Stimulated activated CD4-positive, alpha-beta T cell treated with anti-CD3 and anti-CD28 coated beads, Interleukin-2, amount 100 ng/mL, for 48 hours (primary cell): Measurements from ENCODE around the gene OSBPL10.
A peak's percentile ranks its signal among the peaks of the same experiment; 100 is the strongest.

Experiments
- DNase-seq, 2 donors: peaks; one replicate each; pipeline ENCODE4 v3.0.0-alpha.2; 2020

OSBPL10 gene

DNA sequence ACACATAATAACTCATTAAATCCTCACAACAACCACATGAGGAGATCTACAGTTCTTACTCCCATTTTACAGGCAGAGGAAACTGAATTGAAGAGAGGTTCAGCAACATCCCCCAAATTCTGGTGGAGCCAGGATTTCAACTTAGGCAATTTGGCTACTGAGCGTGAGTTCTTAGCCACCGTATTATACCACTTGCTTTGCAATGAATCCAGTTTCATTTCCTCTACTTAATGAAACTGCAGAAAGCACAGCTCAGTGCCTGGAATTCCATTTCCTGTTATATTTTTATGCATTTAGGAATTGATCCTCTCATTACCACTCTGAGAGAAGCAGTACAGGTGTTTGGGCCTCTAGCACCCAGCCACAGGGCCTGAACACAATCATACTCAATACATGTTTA lies 4.8 kb upstream of the OSBPL10 start:
- no peak for DNase-seq

DNA sequence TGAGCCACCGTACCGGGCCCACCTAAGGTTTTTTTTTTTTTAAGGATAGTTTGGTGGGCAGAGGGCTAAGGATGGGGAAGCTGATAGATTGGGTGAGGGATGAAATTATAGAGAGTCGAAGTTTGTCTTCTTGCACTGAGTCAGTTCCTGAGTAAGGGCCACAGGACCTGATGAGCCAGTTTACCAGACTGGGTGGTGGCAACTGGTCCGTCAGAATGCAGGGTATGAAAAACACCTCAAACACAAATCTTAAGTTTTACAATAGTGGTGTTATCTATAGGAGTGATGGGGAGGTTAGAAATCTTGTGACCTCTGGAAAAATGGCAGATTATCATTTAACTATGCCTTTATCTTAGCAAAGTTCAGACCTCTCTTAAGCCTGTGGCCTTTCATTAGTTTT lies 3.3 kb upstream of the OSBPL10 start:
- DNase-seq: no peak

- DNase-seq: peak; percentile 28 to 40
Observed at GRCh38 chr3:31980530-31981205, 394 bp downstream of the OSBPL10 start.

- no peak for DNase-seq
Observed at GRCh38 chr3:31979001-31979697, 1.9 kb downstream of the OSBPL10 start.

GRCh38 chr3:31978553-31978952 lies 2.5 kb downstream of the OSBPL10 start:
- no peak for DNase-seq

DNA sequence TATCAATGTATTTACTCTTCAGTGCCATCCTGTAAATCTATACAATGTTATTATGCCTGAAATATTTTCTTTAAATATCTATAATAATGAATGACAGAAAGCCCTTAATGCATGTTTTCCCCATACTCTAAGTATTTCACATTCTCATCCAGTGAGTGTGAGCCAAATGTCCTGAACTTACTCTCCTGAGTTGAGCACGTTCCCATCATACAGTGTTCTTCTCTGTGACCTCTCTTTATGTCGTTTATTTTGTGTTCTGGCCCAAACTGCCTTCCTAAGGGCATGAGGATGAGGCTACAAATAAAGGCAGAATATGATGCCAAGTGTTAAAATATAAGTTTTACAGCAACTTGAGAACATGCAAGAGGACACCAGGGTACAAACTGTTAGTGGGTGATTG lies 3.3 kb downstream of the OSBPL10 start:
- no peak for DNase-seq

- DNase-seq: no peak
Observed at GRCh38 chr3:31976302-31976701, 4.8 kb downstream of the OSBPL10 start.

DNA sequence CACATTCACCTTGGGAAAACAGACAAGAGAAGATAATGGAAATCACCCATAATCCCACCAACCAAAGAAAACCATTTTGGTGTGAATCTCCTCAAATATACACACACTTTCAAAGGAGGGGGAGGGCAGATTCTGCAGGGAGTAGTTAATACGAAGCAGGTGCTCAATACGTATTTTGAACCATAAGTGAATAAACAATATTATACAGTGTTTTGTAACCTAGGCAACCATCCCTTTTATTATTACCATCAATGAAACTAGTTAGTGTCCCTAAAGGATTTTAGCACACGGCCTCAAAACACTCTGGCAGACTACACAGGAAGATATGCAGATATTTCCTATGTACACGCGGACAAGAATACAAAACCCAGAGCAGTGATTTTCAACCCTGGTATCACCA lies 6.1 kb downstream of the OSBPL10 start:
- DNase-seq: no peak

DNA sequence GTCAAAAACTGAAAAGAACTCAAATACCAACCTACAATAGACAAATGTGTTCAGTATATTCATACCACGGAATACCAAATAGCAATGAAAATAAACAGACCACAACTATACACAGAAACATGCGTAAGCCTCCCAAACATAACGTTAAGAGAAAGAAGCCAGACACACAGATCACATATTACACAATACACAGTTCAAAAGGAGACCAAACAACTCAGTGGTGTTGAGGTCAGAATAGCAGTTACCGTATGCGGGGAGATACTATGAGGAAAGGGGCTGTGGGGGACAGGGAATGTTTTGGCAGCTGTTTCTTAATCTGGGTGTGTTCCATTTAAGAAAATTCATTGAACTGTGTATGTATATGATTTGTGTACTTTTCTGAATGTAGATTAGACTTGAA lies 6.6 kb downstream of the OSBPL10 start:
- DNase-seq: no peak

DNA sequence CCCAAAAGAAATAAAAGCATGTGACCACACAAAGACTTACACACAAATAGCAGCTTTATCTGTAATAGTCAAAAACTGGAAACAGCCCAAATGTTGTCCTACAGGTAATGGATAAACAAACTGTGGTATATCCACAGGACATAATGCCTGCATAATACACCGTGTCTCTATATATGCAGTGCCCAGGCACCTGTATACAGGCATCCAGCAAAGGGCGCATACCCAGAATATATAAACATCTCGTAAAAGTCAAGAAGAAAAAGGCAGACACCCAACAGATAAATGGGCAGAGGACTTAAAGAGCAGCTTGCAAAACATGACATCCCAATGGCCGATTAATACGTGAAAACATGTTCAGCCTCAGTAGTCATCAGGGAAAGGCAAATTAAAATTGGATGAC lies 7.2 kb downstream of the OSBPL10 start:
- no peak for DNase-seq

DNA sequence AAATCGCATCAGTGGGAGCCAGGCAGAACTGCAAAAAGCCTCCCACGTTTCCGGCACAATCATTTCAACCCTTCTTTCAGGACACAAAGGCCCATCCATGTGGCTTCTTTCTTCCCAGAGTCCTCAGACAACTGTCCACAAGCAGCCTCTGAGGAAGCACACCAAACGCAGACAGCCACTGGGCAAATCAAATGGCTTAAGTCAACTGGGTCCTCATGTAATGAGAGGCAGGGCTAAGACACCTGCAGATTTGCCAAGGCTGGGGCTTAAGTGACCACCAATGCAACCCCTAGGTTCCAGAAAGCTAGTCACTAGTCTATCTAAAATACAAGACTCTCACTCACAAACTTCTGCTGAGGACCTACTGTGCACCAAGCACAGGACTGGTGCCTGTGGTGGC lies 8.0 kb downstream of the OSBPL10 start:
- DNase-seq: no peak

- DNase-seq: no peak
Observed at GRCh38 chr3:31971607-31972006, 9.5 kb downstream of the OSBPL10 start.

GRCh38 chr3:31968927-31969418 lies 12.1 kb downstream of the OSBPL10 start:
- DNase-seq: no peak

DNA sequence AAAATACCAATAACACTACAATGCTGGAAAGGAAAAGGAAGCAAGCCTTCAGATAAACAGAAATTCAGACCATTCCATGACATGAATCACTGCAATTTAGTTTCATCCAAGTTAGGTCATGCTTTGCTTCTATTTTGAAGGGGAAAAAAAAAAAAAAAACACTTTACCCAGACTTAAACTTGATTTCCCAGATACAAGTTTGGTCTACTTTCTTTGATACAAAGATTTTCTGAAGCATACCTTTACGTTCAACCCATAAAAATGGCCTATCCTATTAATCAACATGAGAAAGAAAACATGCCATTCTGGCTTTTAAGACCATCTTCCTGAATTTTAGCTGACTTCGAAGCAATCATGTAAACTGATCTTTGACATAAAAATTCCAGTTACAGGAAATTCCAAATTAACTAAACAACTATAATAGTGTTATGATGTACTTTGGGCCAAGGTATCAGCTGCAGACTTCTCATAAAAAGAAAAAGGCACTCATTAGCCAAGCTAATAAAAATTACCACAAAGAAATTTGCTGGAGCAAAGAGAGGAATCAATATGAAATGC lies 12.6 kb downstream of the OSBPL10 start:
- no peak for DNase-seq

DNA sequence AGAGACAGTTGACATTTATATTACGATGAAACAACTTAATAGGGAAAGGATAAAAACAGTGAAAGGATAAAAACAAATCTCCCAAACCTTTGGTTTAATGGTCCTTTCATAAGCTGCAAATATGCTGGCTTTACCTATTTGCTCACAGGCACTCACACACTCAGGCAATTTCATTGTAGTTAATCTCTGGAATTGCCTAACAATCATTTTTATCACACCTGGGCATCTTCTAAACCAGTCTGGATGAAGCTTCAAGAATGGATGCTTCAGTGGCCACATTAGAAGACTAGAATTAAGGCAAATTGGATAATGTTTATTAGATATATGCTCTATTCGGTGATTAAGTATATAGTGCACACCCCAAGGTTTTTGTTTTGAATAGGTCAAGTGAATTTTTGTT lies 13.5 kb downstream of the OSBPL10 start:
- DNase-seq: no peak

- no peak for DNase-seq
Observed at GRCh38 chr3:31966978-31967591, 14.0 kb downstream of the OSBPL10 start.

GRCh38 chr3:31962801-31963205 lies 18.3 kb downstream of the OSBPL10 start:
- DNase-seq: no peak

DNA sequence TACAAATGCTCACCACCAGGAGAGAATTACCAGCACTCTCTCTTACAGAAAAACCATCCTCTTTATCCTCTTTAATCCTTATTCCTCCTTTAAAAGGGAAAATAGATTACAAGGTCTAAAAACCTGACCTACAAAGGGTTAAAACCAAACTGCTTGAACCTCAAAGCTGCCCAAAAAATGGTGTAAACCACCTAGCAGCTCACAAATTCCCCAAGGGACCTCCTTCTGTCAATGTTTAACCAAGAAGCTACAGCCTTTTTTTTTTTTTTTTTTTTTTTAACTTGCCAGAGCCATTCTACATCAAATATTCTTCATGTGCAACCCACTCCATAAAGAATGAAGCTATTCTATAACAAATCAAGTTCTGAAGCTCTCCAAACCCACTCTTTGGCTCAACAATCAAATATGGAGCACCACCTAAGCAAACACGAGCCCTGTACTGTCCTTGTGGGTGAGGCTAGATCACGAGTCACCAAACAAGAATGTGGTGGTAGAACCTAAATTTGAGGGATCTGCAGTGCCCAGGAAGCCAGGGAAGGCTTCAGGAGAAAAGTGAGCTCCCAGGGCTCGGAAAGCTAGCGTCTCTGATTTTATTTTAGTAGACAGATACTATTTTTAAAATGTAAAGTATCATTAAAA lies 20.1 kb downstream of the OSBPL10 start:
- DNase-seq: no peak

DNA sequence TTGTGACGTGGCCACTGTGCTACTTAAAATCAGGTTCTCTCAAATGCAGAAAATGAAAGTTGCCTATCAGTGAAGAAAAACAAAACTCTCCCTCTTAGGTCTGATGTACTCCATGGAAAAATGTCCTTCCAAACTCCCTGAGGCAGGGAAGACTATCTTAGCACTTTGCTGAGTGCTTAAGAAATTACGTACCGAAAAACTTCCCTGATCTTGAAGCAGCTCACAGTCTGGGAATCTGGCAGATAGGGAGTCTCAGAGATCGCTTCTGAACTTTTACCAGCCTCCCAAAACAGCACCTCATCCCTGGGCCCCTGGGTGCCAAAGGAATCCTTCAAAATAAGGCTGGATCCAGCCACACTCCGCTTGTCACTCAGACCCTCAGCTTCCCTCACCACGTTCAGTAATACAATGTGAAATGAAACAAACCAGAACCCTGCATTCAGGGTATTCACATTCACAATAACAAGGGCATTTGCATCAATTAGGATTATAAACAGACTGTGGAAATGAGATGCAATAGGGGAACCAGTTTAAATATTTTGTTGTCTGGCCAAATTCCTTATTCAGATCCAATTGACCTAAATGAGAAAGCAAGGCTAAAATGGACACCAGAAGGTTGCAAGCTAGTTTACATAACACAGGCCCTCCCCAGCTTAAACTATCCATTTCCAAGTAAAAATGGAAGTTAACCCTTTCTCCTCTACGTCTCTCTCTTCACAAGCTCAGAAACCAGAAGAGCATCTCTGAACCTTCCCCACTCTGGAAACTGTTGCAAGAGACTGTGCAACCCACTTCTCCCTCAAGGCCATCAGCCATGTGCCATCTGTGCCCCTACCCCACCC lies 20.9 kb downstream of the OSBPL10 start:
- no peak for DNase-seq

DNA sequence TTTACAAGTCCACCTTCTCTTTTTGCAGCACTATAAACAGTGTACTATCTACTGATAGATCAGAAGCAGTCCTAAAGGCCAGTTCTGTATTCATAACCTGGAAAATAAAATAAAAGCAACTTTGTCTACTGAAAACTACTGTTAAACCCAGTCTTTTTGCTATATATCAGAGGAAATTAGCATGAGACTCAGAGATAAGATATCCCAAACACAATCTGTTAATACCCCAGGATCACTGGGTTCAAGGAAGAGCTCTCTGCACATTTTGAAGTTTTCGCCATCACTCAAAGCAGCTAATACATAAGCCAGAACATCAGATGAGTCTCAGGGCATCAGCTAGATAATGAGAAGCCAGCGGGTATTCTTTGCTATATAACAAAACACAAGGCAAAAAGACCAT lies 21.8 kb downstream of the OSBPL10 start:
- no peak for DNase-seq

DNA sequence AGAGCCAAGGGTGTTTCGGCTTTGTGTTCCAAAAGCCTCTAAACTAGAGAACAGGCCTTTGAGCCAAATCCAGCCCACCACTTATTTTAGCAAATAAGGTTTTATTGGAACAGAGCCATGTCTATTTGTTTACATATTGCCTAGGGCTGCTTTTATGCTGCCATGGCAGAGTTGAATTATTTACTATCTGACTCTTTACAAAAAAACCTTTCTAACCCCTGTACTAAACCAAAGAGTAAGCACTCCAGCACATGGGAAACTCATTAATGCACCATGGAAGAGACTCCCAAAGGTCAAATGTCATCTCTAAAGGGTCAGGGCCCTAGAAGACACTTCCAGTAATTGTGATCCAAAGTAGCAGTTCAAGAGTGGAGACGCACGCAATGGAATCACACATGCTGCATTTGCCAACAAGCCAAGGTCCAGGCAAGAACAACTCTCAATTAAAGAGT lies 22.3 kb downstream of the OSBPL10 start:
- DNase-seq: no peak

DNA sequence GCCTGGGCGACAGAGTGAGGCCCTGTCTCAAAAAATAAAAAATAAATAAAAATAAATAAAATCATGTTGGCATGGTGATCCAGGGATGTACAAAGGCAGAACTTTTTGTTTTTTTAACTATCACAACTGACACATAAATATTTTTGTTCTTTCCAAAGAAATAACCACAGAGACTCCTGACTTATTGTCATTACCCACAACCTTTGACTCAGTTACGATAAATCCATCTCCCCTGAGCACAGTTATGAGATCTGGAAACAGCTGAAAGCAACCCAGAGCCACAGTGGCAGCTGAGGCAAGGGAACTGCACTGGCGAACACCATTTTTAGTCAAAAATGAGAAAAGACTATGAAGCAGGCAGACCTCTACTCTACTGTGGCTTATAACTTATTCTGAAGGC lies 24.0 kb downstream of the OSBPL10 start:
- DNase-seq: no peak
